ENCODE data around the gene VIT.
"Not testable (repeated sequence)": the region's sequence is repeated elsewhere in the genome, so short reads cannot be mapped to it uniquely, and the experiment has no call there.

VIT gene

DNA sequence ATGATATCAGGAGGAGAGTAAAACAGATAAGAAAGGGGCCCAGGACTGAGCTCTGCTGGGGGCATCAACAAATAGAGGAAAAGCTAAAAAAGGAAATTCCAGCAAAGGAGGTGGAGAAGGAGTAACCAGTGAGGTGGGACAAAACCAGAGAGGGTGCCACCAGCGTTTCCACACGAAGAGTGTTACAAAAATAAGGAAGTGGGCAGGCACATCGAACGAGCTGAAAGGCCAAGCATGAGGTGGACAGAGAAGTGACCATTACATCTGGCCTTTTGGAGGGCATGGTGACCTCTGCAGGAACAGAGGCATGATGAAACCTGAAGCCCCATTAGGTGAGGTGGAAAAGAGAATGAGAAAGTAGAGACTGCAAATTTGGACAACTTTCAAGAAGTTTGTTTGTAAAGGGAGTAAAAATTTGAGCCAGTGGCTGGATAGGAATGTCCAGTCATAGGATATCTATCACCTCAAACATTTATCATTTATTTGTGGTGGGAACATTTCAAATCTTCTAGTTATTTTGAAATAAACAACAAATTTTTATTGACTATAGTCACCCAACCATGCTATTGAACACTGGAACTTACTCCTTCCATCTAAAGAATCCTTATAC is 18.4 kb upstream of the VIT start:
- DNase-seq: no peak

GRCh38 chr2:36678856-36679255 is 17.7 kb upstream of the VIT start:
- no peak for DNase-seq

DNA sequence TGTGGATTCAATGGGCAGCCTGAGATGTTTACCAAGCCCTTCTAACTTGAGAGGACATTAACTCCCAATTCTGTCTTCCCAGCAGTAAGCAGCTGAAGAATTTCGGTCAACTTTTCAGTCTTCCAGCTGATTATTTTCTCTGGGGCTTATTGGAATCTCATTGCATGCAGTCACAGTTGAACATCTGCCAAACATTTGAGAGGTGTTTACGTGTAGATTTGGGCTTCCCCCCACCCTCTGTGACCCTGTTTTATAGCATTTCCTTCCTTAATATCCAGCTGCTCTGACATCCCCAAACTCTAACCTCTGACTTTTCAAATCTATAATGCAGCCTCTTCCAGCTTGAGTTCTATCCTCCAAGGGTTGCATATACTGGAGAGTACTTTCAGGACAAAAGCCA is 16.5 kb upstream of the VIT start:
- DNase-seq: no peak

DNA sequence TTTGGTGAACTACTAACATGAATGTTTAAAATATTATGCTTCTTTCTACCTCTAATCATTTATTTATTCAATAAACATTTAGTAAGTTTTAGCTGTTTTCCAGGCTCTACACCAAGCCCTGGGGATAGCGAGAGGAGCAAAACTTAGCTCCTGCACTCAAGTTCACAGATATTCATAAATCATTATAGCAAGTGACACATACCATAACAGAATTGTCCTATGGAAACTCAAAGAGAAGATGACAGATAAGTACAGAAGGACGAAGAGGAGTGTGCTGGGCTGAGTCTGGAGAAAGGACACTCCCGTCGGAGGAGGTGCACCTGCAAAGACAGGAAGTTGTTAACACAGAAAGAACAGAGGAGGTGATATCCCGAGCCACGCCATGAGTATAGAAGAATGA is 13.9 kb upstream of the VIT start:
- no peak for DNase-seq

- no peak for DNase-seq
Observed at GRCh38 chr2:36683002-36683401, 13.5 kb upstream of the VIT start.

DNA sequence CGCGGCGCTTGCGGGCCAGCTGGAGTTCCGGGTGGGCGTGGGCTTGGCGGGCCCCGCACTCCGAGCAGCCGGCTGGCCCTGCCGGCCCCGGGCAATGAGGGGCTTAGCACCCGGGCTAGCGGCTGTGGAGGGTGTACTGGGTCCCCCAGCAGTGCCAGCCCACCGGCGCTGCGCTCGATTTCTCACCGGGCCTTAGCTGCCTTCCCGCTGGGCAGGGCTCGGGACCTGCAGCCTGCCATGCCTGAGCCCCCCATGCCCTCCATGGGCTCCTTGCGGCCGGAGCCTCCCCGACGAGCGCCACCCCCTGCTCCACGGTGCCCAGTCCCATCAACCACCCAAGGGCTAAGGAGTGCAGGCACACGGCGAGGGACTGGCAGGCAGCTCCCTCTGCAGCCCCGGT is 8.2 kb upstream of the VIT start:
- not testable (repeated sequence) for DNase-seq

DNA sequence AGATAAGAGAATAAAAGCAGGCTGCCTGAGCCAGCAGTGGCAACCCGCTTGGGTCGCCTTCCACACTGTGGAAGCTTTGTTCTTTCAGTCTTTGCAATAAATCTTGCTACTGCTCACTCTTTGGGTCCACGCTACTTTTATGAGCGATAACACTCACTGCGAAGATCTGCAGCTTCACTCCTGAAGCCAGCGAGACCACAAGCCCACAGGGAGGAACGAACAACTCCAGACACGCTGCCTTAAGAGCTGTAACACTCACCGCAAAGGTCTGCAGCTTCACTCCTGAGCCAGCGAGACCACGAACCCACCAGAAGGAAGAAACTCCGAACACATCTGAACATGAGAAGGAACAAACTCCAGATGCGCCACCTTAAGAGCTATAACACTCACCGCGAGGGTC is 7.5 kb upstream of the VIT start:
- DNase-seq: not testable (repeated sequence)

- no peak for DNase-seq
Observed at GRCh38 chr2:36692121-36692520, 4.4 kb upstream of the VIT start.

GRCh38 chr2:36693825-36694224 is 2.7 kb upstream of the VIT start:
- DNase-seq: no peak

- DNase-seq: no peak
Observed at GRCh38 chr2:36695746-36696415, 626 bp upstream of the VIT start.

DNA sequence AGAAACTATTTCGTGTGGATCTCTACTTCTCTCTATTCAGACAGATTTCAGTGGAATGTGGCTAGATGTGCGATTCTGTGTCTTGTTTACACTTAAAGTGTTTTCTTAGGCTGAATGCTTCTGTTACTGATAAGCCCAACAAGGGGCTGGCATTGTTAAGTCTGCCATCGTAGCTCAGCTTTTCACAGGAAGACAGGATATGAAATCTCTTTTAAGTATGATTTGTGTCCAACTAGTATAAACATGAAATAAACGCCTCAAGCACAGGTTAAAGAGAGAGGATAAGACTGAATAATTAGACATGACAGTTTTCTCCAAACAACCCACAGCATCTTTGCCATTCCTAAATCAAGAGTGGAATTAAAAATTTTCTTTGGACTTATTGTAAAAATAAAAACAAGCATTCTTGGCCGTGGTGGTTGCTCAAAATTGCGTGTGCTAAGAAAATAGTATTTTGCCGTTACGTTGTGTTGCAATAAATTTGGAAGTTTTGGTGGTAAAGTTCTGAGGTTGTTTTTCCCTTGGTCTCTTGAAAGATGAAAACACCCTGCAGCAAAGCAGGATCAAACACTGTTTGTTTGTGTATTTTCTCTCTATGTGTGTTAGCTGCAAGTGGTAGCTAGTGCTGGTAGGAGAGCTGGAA is 1.0 kb downstream of the VIT start:
- no peak for DNase-seq

- DNase-seq: no peak
Observed at GRCh38 chr2:36698993-36699392, 2.5 kb downstream of the VIT start.

DNA sequence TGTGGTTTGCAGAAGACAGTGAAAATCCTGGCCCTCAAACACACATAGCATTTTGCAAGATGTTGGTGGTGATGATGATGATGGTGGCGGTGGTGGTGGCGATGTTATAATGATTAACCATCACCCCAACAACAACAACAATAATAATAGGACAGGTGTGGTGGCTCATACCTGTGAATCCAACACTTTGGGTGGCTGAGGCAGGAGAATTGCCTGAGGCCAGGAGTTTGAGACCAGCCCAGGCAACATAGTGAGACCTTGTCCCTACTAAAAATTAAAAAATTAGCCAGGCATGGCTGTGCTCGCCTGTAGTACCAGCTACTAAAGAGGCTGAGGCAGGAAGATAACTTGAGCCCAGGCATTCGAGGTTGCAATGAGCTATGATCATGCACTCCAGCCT is 3.8 kb downstream of the VIT start:
- no peak for DNase-seq

DNA sequence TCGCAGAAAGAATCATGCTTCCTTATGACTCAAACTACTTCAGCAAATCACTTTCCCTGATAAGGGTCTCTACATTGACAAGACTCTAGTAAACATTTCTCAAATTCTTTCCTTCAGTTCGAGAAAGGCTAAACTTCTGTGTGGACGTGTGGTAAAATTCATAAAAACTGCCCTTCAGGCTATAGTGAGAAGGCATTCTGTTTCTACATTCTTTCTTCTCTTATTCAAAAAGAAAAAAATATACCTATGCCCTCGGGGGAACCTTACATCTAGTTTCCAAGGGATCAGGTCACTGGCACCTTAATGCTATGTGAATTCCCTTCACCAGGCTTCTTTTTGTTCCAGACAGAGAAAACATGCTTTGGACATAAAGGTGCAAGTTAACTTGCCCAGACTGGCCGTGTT is 4.9 kb downstream of the VIT start:
- no peak for DNase-seq

DNA sequence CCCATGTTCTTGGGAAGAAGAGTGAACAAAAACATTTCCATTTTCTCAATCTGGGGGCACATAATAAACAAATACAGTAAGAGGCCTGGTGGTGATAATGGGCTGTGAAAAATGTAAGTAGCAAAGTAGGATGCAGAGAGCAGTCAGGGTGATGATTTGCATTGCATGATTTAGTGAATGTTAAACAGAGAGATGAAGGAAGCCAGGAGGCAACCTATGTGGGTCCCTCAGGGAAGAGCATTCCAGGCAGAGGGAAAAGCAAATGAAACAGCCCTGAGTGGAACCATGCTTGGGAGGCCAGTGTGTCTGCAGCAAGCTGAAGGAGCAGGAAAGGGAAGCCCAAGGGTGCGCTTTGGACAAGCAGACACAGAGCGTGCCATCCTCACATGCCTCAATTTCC is 5.4 kb downstream of the VIT start:
- DNase-seq: no peak

DNA sequence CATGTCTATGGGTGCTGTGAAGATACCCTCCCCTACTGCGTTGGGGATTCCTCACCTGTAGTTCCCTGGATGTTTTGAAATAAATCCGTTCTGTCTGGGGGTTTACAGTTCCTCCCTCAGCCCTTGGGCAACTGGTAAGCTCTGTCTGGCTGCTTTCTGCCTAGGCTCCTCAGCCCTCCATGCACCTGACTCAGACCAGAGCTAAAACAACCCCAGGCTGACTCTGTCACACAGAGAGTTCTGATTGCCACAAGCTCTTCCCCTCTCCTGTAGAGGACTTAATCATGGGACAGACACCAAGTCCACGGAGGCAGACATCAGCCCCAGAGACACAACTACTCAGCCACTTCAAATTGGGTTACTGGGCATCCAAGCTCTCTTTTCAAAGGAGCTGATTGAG is 6.3 kb downstream of the VIT start:
- DNase-seq: no peak

DNA sequence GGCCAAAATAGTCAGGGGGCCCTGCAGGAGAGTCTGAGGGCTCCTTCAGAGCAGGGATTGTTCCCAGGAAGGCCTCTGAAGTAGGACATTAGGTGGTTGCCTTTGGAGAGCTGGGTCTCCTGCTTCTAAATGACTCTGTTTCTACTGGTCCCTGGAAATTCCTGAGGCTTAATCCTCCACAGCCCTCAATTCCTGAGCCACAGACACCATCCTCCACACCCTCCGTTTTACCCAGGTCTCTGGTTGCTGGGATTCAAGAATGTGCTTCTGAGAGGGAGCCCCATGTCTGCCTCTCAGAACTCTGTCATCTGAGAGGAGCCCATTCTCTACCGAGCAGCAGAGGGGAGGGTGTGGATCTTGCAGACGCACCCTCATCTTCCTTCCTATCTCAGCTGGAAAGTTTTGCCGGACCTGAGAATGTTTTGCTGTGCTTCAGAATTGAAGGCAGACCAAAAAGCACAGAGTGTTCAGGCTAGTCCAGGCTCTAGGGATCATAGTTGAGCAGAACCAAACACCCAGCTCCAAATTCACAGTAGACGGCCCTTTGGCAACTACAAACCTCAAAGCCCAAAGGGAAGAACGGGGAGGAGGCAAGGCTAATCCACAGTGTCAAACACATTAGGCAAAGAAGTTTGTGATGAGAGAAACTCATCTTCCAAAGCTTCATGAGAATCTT is 8.1 kb downstream of the VIT start:
- no peak for DNase-seq

DNA sequence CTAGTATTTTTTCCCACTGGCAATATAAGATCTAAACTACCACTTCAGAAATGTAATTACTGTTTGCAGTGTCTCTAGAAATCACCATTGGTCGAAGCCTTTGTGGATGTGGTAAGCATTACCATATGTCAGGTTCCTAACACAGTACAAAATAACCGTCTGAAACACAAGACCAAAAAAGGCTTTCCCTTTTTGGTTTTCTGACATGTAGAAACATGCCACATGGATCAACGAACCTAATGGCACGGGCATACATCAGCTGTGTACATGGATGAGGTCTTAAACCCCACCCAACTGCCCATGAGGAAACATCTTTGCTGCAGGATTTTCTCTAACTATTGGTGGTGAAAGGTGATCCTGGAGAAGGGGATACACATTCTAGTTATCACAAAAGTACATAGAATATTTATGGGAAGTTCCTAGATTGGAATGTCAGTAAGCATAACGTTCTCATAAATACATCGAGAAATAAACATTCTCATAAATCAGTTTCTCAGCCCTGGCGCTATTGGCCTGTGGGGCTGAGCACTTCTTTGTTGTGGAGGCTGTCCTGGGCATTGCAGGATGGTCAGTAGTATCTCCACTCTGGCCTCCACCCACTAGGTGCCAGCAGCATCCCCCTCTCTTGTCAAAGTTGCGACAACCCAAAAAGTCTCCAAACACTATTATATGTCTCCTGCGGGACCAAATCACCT is 9.0 kb downstream of the VIT start:
- DNase-seq: no peak

GRCh38 chr2:36706021-36706876 is 9.7 kb downstream of the VIT start:
- DNase-seq: no peak

DNA sequence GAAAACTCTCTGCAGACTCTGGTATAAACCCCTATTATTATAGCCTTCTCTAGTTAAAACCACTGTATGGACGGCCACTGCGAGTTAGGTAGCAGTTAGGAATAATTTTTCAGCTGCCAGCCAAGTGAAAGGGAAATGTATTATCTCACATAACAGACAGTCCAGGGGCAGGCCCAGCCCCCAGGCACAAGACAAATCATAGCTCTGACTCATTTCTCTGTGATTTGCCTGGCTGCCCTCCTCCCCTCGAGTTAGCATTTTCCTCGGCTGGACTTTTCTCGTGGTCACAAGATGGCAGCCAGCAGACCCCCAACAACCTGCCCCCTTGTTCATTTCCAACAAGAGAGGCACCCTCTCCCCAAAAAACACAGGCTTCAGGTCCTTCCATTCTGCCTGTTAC is 10.5 kb downstream of the VIT start:
- no peak for DNase-seq
